NCI-H2196 (cell line): ENCODE measurements around the gene TUBB4A.

Experiments
- DNase-seq: peaks from one replicate; lab custom pipeline; 2025; ENCODE audit not compliant: unreplicated experiment; lab: John Stamatoyannopoulos, UW

TUBB4A gene

DNA sequence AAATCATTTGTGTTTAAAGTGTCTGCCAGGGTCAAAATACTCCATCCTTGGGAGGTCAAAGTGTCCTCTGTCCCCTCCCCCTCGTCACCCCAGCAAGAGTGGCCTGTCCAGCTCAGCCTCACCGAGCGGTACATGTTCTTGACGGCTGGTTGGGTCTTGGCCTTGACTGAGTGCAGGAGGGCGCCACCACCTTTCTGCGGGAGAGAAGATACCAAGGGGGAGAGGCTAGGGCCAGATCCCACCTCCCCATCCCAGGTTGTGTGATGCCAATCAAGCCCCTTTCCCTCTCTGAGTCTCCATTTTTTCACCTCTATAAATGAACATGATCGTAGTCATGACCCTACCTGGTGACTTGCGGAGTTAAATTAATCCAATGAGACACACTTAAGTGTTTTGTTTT lies 31.9 kb downstream of the TUBB4A start:
- no peak for DNase-seq

DNA sequence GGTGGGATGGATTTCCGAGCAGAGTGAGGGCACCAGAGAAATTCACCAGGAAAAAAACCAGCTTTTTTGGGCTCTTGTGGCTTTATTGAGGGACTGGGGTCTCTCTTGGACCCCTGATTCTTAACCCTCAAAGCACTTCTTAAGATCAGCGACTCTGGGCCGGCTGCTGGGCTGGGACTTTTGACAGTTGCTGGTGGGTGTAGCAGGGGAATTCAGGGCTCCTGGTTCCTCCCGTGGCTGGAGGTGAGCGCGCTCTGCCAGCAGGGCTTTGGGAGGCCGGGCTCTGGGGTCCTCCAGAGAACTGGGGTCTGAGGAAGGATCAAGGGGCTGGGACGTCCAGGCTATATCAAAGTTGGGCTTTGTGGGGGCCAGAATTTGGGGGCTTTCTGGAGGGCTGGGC lies 34.7 kb downstream of the TUBB4A start:
- no peak for DNase-seq

- no peak for DNase-seq
Measured at GRCh38 chr19:6466526-6467248, 35.4 kb downstream of the TUBB4A start.

- no peak for DNase-seq
Measured at GRCh38 chr19:6465663-6466062, 36.4 kb downstream of the TUBB4A start.

DNA sequence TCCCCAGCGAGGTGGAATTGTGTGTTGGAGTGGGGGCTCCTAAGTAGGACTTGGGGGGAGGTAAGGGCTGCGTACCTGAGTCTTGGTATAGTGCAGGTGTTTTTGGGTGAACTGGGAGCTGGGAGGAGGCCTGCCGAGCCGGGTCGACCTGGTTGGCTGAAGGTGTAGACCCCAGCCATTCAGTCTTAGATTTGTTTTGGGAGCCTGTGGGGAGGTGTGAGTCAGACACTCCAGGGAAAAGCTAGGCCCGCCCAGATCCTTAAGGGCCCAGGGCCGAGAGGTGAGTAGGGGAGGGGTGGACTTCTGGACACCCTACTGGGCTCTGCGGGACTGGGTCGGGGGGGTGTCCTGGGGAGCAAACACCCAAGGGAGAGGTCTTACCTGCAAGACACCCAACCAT lies 37.1 kb downstream of the TUBB4A start:
- DNase-seq: no peak

- peak; percentile 88 for DNase-seq
Measured at GRCh38 chr19:6464070-6464873, 37.8 kb downstream of the TUBB4A start, which contains the start of gene CRB3. CRB3 (plus strand) TSS chr19:6464271; CDS start chr19:6464702, 431 bp downstream.

DNA sequence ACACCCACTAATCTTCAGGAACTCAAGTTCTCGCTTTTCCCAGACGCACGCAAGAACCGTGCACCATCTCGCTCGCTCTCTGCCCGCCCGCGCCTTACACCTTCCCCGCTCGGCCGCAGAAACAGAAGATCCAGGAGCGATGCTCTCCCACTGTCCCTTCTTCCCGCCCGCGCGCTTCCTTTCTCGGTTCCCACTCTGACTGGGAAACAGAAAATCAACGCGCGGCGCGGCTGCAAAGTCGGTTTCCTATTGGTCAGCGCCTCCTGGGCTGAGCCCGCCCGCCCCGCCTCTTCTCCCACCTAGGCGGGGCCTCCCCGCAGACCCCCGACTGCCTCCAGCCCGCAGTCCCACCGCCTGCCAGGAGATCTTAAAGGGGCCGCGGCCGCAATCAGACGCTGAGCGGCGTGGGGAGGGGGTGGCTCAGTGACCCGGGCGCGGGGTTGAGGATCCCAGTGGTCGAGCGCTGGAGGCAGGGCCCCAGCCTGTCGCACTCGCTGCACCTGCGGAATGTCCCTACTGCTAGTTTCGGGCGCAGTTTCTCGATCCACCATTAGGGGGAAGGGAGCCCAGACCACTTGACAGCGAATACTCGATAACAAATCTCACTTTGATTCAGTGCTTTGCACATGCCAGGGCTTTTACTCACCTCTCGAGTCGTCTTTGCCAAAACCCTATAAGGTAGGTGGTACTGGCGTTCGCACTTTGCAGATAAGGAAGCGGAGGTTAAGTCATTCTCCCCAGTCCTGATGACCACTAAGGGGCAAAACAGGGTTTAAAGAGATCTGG lies 41.8 kb downstream of the TUBB4A start:
- DNase-seq: peak; percentile 98

DNA sequence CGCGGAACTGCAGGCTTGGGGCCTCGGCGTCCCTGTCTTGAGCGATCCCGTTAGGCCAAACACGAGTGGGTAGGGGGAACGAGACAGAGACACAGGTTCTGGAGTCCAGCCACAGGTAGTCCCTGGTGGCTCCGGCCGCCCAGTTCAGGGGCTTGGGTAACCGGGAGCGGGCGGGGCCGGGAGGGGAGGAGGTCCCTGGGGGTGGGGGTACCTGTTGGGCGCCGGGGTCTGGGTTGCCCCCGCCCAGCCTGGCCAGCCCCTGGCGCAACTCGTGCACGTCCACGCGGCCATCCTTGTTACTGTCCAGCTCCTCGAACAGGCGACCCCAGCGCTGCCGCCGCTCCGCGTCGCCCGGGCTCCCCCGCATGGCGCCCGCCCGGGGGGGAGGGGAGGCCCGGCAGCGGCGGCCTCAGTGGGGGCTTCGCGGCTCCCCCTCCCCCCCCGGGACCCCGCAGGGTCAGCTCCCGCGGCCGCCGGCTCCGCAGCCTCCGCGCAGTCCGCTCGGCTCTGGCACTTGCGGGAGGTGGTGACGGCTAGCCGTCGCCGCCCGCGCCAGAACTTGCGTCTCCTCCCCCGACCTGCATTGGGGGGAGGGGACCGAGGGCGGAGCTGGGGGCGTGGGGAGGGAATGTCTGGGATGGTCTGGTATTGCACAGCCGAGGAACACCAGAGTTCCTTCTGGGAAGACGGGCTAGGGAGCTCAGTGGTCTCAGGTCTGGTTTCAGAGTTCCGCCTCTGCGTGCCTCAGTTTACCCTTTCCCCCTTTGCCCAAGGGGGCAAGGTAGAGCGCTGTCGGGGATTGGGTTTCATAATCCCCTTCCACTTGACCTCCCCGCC lies 42.6 kb downstream of the TUBB4A start, which contains the start of gene SLC25A23:
Gene SLC25A23, minus strand, starts transcription at position 531 of the 837 bp plus-strand sequence. Its CDS starts 164 bp downstream, at position 367.
- DNase-seq: peak; percentile 72

DNA sequence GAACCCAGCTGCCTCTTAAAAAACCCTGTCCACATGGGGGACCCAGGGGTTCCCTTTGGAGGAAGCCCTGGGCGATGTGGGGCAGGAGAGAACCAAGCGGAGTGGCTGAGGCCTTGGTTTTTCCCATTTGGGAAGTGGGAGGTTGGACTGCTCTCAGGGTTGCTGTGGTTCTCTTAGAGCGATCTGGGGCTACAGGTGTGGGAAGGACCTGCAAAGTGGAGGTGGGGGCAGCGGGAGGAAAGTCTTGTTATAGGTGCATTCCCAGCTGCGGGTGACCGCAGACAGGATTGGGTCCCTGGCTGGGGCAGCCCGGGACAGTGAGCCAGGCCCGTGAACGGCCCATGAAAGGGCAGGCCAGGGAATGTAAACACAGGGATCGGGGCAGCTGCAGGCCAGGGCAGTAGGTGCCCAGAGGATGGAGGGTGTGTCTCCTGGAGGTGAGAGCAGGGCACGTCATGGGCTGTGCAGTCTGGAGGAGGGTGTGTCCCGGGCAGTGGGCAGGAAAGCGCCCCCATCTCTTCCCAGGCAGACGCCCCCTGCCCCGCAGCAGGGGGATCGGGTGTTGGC lies 43.3 kb downstream of the TUBB4A start:
- no peak for DNase-seq

- DNase-seq: no peak
Measured at GRCh38 chr19:6457958-6458694, 44.0 kb downstream of the TUBB4A start.

DNA sequence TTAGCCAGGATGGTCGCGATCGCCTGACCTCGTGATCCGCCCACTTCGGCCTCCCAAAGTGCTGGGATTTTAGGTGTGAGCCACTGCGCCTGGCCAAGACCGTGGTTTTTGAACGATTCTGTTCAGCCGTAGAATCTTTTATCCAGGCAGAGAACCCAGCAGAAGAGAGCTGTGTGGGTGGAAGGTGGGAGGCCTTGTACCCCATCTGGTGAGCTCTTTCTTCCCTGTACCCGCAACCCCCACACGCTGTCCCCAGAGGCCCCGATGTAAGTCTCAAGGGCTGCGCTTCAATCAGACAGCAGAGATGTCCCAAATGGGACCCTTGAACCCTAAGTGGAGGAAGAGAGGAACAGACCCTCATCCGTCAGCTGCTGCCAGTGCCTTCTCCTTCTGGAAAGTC lies 46.2 kb downstream of the TUBB4A start:
- no peak for DNase-seq

DNA sequence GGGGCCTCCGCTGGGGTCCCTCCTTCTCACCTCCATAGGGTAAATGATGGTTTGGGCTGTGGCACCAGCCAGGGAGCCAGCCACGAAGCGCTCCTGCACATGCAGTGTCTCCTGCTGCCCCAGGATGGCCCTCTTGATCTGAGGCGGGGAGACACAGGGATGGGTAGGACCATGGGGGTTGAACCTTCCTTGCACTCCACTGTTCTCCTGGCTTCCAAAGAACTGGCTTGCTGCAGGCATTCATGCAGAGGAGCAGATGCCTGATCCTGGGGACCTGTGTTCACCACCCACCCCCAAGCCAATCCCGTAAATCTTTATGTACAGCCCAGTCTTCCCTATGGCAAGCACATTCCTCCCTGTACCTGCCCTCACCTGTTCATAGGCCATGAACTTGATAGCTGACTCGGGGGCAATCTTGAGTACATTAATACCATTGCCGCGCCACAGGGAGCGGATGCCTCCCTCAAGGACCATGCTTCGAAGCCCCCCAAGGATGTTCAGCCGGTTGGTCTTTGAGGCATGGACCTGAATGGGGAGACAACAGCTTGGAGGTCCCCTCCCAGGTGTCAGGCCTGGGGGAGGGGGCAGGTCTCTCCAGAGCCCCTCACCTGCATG lies 48.1 kb downstream of the TUBB4A start:
- DNase-seq: no peak

GRCh38 chr19:6452899-6453298 lies 49.2 kb downstream of the TUBB4A start:
- DNase-seq: no peak

GRCh38 chr19:6452223-6452614 lies 49.9 kb downstream of the TUBB4A start:
- no peak for DNase-seq

GRCh38 chr19:6451583-6452222 lies 50.4 kb downstream of the TUBB4A start:
- DNase-seq: no peak

DNA sequence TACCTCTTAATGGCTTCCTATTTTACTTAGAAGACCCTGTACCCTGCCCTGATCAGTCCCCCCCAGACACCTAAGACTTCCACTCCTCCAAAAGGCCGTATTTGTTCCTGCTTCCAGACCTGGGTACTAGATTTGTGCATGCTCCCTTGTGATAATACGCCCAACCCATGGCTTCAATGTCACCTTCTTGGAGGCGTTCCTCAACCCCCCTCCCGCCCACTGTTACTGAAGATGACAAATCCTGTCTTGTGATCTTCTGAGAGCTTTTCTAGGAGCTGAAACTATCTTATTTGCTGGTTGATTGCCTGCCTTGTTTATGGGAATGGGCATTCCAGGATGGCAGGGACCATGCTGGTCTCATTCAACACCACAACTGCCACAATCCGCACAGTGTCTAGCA lies 51.9 kb downstream of the TUBB4A start:
- DNase-seq: no peak

DNA sequence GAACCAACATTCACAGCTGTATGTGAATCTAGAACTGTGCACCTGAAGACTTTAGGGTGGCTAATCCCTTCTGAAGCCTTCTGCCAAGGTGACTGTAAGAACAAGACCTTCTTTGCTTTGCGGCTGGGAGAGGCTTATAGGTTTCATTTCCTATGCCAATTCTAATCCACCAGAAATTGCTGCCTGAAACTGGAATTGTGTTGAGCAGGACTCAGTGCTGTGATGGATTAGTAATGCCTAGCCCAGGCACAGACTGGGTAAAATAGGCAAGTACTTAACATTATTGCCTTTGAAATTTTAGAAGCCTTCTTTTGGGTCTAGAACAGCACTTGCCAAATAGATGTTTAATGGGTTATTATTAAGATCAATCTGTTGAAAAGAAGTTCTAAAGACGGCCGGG lies 54.1 kb downstream of the TUBB4A start:
- DNase-seq: no peak

DNA sequence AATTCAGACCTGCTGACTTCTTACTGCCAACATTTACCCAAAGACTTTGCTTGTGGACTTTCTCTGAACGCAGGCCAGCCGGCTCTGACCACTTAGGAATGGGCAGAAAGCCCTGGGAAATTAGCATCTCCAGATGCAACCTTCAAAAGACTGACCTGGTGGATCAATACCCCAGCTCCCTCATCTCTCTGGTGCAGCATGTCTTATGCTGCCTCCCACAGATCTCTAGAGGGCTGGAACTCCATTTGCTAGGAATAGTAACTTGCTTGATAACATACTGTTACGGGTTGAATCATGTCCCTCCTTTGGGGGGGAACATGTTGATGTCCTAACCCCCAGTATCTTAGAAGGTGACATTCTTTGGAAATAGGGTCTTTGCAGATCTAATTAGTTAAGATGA lies 55.7 kb downstream of the TUBB4A start:
- DNase-seq: no peak
